LNCAP (cell line): Measurements from ENCODE around the gene COG4.

Experiments
- CTCF ChIP-seq: fragments of 450-650 bp; IDR thresholded peaks from 2 replicates; pipeline ENCODE4 v1.5.1; 2017; ENCODE audit warnings: mild to moderate bottlenecking

The COG4 gene

GRCh38 chr16:70457446-70458166, 65.7 kb downstream of the COG4 start:
- no peak for TF ChIP-seq CTCF

- no peak for TF ChIP-seq CTCF
Observed at GRCh38 chr16:70455910-70456309, 67.4 kb downstream of the COG4 start.

GRCh38 chr16:70454222-70455034, 68.9 kb downstream of the COG4 start, which contains the start of gene FCSK:
Gene FCSK (plus strand): TSS chr16:70454595. CDS start chr16:70463191, 8,596 bp downstream.
- TF ChIP-seq CTCF, result no peak

- TF ChIP-seq CTCF, result no peak
Observed at GRCh38 chr16:70453892-70454221, 69.5 kb downstream of the COG4 start.

GRCh38 chr16:70453117-70453891, 70.0 kb downstream of the COG4 start:
- no peak for TF ChIP-seq CTCF

GRCh38 chr16:70448075-70448474, 75.3 kb downstream of the COG4 start:
- no peak for TF ChIP-seq CTCF

GRCh38 chr16:70444249-70445063, 78.9 kb downstream of the COG4 start:
- TF ChIP-seq CTCF, result no peak
